Stimulated activated memory B cell treated with anti-CD40 and anti-IgM and Interleukin-4, amounts not matched to agents 10 μg/mL and 1 μg/mL and 100 μg/mL, for 72 hours (primary cell): ENCODE results near the gene RNF152.

Experiments
- ATAC-seq: fragments of 150-1000 bp; cut with Tn5 transposase; 2 replicates; pipeline ENCODE4 v1.10.0; 2021
- H3K27ac Mint-ChIP-seq: one replicate; pipeline ENCODE4 v1.8.0; 2022; ENCODE audit warnings: mild to moderate bottlenecking, mixed read lengths
- H3K27me3 Mint-ChIP-seq: one replicate; pipeline ENCODE4 v1.8.0; 2022; ENCODE audit warnings: mixed read lengths
- H3K36me3 Mint-ChIP-seq: one replicate; pipeline ENCODE4 v1.8.0; 2022; ENCODE audit warnings: mixed read lengths
- H3K4me1 Mint-ChIP-seq: one replicate; pipeline ENCODE4 v1.8.0; 2022; ENCODE audit warnings: mixed read lengths
- H3K4me3 Mint-ChIP-seq: one replicate; pipeline ENCODE4 v1.8.0; 2022; ENCODE audit warnings: mild to moderate bottlenecking, moderate library complexity, mixed read lengths
- H3K9me3 Mint-ChIP-seq: one replicate; pipeline ENCODE4 v1.8.0; 2022; ENCODE audit warnings: mixed read lengths

Gene RNF152

DNA sequence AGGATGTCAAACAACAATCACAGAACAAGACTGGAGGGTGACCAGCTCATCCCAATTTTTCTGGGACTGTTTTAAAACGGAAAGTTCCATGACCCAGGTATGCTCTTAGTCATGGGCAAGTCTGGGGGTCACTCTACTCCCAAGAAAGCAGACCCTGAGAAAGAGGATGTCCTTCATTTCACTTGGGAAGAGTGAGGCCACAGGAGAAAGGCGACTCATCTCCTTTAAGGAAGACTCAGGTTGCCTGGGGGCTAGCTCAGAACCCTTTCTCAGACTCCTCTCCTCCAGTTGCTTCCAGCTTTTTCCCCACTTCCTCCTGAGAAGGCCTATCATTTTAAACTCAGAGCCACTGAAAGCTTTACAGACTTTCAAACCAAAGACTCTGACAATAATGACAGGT lies 9.3 kb downstream of the RNF152 start:
- peaks cover 19% of the 10 kb centered on the region for H3K27me3 Mint-ChIP-seq
- H3K4me1 Mint-ChIP-seq, result no peaks in the 10 kb centered on the region
- ATAC-seq, result no peak
- no peak overlapping the region for H3K27ac Mint-ChIP-seq
- no peak overlapping the region for H3K4me3 Mint-ChIP-seq
- H3K9me3 Mint-ChIP-seq, result no peaks in the 10 kb centered on the region
- no peaks in the 10 kb centered on the region for H3K36me3 Mint-ChIP-seq

GRCh38 chr18:61882296-61883004 lies 10.4 kb downstream of the RNF152 start:
- Mint-ChIP-seq H3K4me3 (no peak overlapping the region), H3K9me3 (no peaks in the 10 kb centered on the region), H3K27me3 (peaks cover 19% of the 10 kb centered on the region), H3K36me3 (no peaks in the 10 kb centered on the region), H3K27ac (no peak overlapping the region), H3K4me1 (no peaks in the 10 kb centered on the region)
- peak; percentile 41 for ATAC-seq

- Mint-ChIP-seq H3K27me3 (peaks cover 23% of the 10 kb centered on the region), H3K9me3 (no peaks in the 10 kb centered on the region), H3K4me1 (no peaks in the 10 kb centered on the region), H3K36me3 (no peaks in the 10 kb centered on the region), H3K27ac (no peak overlapping the region), H3K4me3 (no peak overlapping the region)
- no peak for ATAC-seq
Measured at GRCh38 chr18:61876899-61877298, 15.9 kb downstream of the RNF152 start.

- Mint-ChIP-seq H3K27ac (no peak overlapping the region), H3K9me3 (no peaks in the 10 kb centered on the region), H3K36me3 (no peaks in the 10 kb centered on the region), H3K27me3 (peaks cover 10% of the 10 kb centered on the region), H3K4me3 (no peak overlapping the region), H3K4me1 (no peaks in the 10 kb centered on the region)
- ATAC-seq, result no peak
Measured at GRCh38 chr18:61870151-61870550, 22.7 kb downstream of the RNF152 start.

- Mint-ChIP-seq H3K9me3 (no peaks in the 10 kb centered on the region), H3K27me3 (peaks cover 10% of the 10 kb centered on the region), H3K27ac (no peak overlapping the region), H3K4me3 (no peak overlapping the region), H3K36me3 (no peaks in the 10 kb centered on the region), H3K4me1 (no peaks in the 10 kb centered on the region)
- ATAC-seq, result no peak
Measured at GRCh38 chr18:61869636-61870035, 23.2 kb downstream of the RNF152 start.

DNA sequence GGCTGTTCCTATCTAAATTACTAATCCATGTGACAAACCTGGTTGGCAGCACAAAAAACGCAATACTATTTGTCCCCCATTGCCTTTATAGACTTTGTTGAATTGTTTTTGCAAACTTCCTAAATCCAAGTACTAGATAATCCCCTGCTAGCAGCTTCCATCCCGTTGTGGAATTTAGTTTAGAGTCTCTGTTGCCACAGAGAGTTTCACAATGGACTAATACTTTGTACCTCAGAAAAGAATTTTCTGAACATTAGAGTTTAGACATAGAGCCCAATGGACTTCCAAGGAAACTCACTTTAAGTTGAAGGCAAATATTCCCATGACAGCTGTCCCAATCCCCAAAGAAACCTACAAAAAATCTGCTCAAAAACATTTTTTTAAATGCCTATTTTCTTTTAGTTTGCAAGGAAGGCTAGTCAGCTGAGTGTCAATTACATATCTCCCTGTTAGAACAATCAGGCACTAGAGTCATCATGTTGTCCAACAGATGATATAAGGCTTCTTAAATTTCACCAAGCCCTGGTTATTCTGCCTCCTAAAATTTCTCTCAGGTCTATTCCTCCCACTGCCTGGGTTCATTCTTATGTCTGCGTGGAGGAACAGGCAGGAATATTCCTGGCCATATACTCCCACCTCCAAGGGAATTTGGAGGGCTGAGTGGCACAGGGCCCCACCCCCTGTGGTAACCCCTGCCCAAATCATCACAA lies 27.2 kb downstream of the RNF152 start:
- no peak overlapping the region for H3K27ac Mint-ChIP-seq
- no peaks in the 10 kb centered on the region for H3K36me3 Mint-ChIP-seq
- no peaks in the 10 kb centered on the region for H3K9me3 Mint-ChIP-seq
- peaks cover 10% of the 10 kb centered on the region for H3K27me3 Mint-ChIP-seq
- no peak overlapping the region for H3K4me3 Mint-ChIP-seq
- H3K4me1 Mint-ChIP-seq, result no peaks in the 10 kb centered on the region
- no peak for ATAC-seq

- no peak overlapping the region for H3K4me3 Mint-ChIP-seq
- no peaks in the 10 kb centered on the region for H3K36me3 Mint-ChIP-seq
- H3K27me3 Mint-ChIP-seq, result peaks cover 15% of the 10 kb centered on the region
- H3K4me1 Mint-ChIP-seq, result no peaks in the 10 kb centered on the region
- H3K27ac Mint-ChIP-seq, result no peak overlapping the region
- ATAC-seq, result no peak
- H3K9me3 Mint-ChIP-seq, result no peaks in the 10 kb centered on the region
Measured at GRCh38 chr18:61861372-61861771, 31.4 kb downstream of the RNF152 start.

- Mint-ChIP-seq H3K27me3 (peaks cover 11% of the 10 kb centered on the region), H3K9me3 (no peaks in the 10 kb centered on the region), H3K27ac (no peak overlapping the region), H3K36me3 (no peaks in the 10 kb centered on the region), H3K4me1 (no peaks in the 10 kb centered on the region), H3K4me3 (no peak overlapping the region)
- no peak for ATAC-seq
Measured at GRCh38 chr18:61860302-61860701, 32.5 kb downstream of the RNF152 start.

DNA sequence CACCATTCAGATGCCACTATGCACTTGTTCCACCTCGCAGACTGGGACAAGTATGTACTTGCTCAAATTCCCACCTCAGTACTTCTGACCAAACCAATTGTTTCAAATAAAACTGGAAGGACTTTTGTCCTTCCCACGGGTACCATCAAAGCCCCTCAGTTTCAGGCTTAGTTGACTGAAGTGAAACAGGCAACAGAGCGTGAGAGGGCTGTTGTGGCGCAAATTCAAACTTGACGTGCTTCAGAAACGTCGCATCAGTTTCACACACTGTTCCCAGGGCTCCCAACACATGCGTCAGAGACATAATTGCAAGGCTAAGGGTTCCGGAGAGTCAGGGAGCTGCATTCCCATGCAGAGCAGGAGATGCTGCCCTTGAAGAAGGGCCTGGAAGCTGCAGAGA lies 33.7 kb downstream of the RNF152 start:
- Mint-ChIP-seq H3K9me3 (no peaks in the 10 kb centered on the region), H3K4me3 (no peak overlapping the region), H3K27ac (no peak overlapping the region), H3K36me3 (no peaks in the 10 kb centered on the region), H3K27me3 (peaks cover 11% of the 10 kb centered on the region), H3K4me1 (no peaks in the 10 kb centered on the region)
- ATAC-seq, result no peak

- Mint-ChIP-seq H3K4me1 (no peaks in the 10 kb centered on the region), H3K4me3 (no peak overlapping the region), H3K27me3 (peaks cover 11% of the 10 kb centered on the region), H3K27ac (no peak overlapping the region), H3K36me3 (no peaks in the 10 kb centered on the region), H3K9me3 (no peaks in the 10 kb centered on the region)
- ATAC-seq, result no peak
Measured at GRCh38 chr18:61856678-61857077, 36.1 kb downstream of the RNF152 start.

GRCh38 chr18:61855449-61856378 lies 37.1 kb downstream of the RNF152 start:
- Mint-ChIP-seq H3K27me3 (peaks cover 11% of the 10 kb centered on the region), H3K9me3 (no peaks in the 10 kb centered on the region), H3K27ac (no peak overlapping the region), H3K36me3 (no peaks in the 10 kb centered on the region), H3K4me1 (no peaks in the 10 kb centered on the region), H3K4me3 (no peak overlapping the region)
- no peak for ATAC-seq

- no peak overlapping the region for H3K27ac Mint-ChIP-seq
- no peak for ATAC-seq
- H3K4me1 Mint-ChIP-seq, result no peaks in the 10 kb centered on the region
- peaks cover 9% of the 10 kb centered on the region for H3K27me3 Mint-ChIP-seq
- H3K4me3 Mint-ChIP-seq, result no peak overlapping the region
- H3K9me3 Mint-ChIP-seq, result no peaks in the 10 kb centered on the region
- no peaks in the 10 kb centered on the region for H3K36me3 Mint-ChIP-seq
Measured at GRCh38 chr18:61854578-61855448, 38.0 kb downstream of the RNF152 start.

- Mint-ChIP-seq H3K9me3 (no peaks in the 10 kb centered on the region), H3K4me1 (no peaks in the 10 kb centered on the region), H3K27ac (no peak overlapping the region), H3K27me3 (peaks cover 1% of the 10 kb centered on the region), H3K4me3 (no peak overlapping the region), H3K36me3 (no peaks in the 10 kb centered on the region)
- ATAC-seq, result no peak
Measured at GRCh38 chr18:61853855-61854254, 39.0 kb downstream of the RNF152 start.

- Mint-ChIP-seq H3K36me3 (no peaks in the 10 kb centered on the region), H3K4me3 (no peak overlapping the region), H3K4me1 (no peaks in the 10 kb centered on the region), H3K9me3 (no peaks in the 10 kb centered on the region), H3K27me3 (peaks cover 13% of the 10 kb centered on the region), H3K27ac (no peak overlapping the region)
- no peak for ATAC-seq
Measured at GRCh38 chr18:61852496-61852895, 40.3 kb downstream of the RNF152 start.
